ENCODE measurements around the gene PPP1R36. TPM values are rescaled to one million over a fixed set of nuclear protein-coding genes. Genes with fewer than 3 reads are reported as not detected.

PPP1R36 gene
- total and polyA plus RNA-seq, 3 donors from 2014 or later: 22.4 to 108 (median 38.5) TPM

DNA sequence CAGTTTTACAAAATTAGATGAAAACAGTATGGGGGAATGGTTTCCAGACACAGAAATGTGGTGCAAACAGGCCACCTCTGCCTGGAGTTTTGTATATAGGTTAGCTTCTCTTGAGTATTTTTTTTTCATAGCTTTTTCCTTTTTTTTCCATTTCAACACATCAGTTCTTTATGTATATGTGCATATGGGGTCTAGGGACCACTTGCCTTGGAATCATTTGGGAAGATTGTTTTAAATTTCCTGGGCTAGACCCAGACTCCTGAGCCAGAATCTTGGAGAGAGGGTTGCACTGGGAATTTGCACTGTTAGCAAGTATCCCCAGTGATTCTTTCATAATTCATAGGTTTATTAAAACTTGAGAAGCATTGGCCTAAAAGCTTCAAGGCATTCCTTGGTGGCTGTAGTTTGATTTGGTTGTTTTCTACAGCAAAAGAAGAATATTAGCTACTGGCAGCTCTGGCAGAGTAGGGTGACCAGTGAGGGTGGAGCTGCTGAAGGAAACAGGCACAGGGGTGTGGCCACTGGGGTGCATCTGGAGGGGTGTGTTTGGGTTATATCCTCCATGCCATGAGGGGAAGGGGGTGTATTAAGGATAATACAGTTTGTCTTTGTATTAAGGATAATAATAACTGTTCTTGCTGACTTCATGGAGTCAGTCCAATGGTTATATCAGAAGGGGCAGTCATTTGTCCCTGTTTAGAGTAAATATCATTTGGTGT lies 22.8 kb downstream of the PPP1R36 start:
- Histone ChIP-seq H3K9me3 (no peaks in the 10 kb centered on the region), H3K4me1 (peaks cover 7% of the 10 kb centered on the region), H3K27me3 (no peaks in the 10 kb centered on the region), H3K36me3 (ENCODE audit: low read depth, missing control alignments) (no peaks in the 10 kb centered on the region), H3K27ac (no peak overlapping the region), H3K4me3 (no peak overlapping the region)
- no peak for DNase-seq
- intact Hi-C loops (cut with DNase I; ENCODE audit: low total_unique reads): no loop called here
- no peak for TF ChIP-seq POLR2A (IDR thresholded peaks at IDR 0.05)
- TF ChIP-seq, protein P1, sequence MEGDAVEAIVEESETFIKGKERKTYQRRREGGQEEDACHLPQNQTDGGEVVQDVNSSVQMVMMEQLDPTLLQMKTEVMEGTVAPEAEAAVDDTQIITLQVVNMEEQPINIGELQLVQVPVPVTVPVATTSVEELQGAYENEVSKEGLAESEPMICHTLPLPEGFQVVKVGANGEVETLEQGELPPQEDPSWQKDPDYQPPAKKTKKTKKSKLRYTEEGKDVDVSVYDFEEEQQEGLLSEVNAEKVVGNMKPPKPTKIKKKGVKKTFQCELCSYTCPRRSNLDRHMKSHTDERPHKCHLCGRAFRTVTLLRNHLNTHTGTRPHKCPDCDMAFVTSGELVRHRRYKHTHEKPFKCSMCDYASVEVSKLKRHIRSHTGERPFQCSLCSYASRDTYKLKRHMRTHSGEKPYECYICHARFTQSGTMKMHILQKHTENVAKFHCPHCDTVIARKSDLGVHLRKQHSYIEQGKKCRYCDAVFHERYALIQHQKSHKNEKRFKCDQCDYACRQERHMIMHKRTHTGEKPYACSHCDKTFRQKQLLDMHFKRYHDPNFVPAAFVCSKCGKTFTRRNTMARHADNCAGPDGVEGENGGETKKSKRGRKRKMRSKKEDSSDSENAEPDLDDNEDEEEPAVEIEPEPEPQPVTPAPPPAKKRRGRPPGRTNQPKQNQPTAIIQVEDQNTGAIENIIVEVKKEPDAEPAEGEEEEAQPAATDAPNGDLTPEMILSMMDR (IDR thresholded peaks at IDR 0.05): no peak

GRCh38 chr14:64573109-64573508 lies 23.3 kb downstream of the PPP1R36 start:
- Histone ChIP-seq H3K4me1 (peaks cover 7% of the 10 kb centered on the region), H3K27me3 (no peaks in the 10 kb centered on the region), H3K4me3 (no peak overlapping the region), H3K36me3 (ENCODE audit: low read depth, missing control alignments) (no peaks in the 10 kb centered on the region), H3K27ac (no peak overlapping the region), H3K9me3 (no peaks in the 10 kb centered on the region)
- intact Hi-C loops (cut with DNase I; ENCODE audit: low total_unique reads): no loop called here
- 55 to 63% methylated on average over 3 of the region's 3 CpGs for WGBS, 2 donors
- TF ChIP-seq, protein P1 (IDR thresholded peaks at IDR 0.05): no peak
- no peak for DNase-seq

DNA sequence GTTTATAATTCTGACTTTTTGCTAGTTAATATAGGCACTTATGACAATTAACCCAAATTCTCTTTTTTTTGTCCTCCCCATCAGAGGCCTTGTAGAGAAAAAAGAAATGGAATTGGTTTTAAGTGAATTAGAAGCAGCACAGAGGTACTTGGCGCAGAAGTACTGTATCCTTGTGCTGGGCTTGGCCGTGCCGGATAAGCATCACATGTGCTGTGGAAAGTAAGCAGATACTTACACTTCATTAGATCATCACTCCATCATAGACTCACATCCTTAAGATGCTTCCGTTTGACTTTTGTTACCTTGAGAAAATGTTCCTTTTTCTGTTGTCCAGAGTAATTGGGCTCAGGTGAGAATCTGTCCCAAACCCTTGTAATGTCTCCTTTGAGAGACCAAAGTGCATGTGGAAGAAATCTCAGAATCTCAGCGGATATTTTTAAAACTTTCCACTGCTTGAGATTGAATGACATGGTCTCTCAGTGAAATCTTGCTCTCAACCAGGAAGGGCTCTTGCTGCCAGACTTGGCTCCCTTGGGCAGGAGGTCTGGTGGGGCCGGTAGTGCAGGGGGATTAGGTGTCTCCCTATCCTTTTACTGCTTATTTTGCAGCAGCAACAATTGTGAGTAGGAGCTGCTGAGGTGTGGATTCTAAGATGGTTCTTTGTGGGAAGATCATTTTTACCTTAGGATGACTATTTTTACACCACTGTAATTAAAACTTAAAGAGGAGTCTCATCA lies 24.8 kb downstream of the PPP1R36 start:
- no peaks in the 10 kb centered on the region for H3K36me3 ChIP-seq (ENCODE audit: low read depth, missing control alignments)
- TF ChIP-seq, protein P1 (IDR thresholded peaks at IDR 0.05): no peak
- no peak for TF ChIP-seq POLR2A (IDR thresholded peaks at IDR 0.05)
- no peaks in the 10 kb centered on the region for H3K9me3 ChIP-seq
- H3K27ac ChIP-seq: no peak overlapping the region
- H3K4me3 ChIP-seq: no peak overlapping the region
- 91 to 95% methylated on average over 6 of the region's 6 CpGs for WGBS, 2 donors
- no peaks in the 10 kb centered on the region for H3K27me3 ChIP-seq
- H3K4me1 ChIP-seq: peaks cover 3% of the 10 kb centered on the region
- intact Hi-C loops (cut with DNase I; ENCODE audit: low total_unique reads): no loop called here
- no peak for DNase-seq

DNA sequence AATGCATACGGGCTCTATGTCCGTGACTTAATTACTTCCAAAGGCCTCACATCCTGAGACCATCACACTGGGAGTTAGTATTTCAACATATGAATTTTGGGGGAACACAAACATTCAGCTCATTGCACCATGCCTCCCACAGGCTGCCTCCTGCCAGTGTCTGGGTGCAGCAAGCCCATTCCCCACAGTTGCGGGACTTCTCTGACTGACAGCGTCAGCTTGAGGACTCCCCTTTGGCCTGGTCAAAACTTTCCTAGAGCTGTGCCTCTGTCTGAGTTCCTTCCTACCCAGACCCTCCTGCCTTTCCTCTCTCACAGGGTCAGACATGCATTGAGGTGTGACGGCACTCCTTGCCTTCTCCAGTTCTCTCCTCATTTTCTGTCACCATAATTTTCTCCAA lies 27.4 kb downstream of the PPP1R36 start:
- TF ChIP-seq POLR2A (IDR thresholded peaks at IDR 0.05): no peak
- TF ChIP-seq, protein P1 (IDR thresholded peaks at IDR 0.05): no peak
- 85 to 98% methylated on average over 5 of the region's 5 CpGs for WGBS, 2 donors
- Histone ChIP-seq H3K4me1 (no peaks in the 10 kb centered on the region), H3K4me3 (no peak overlapping the region), H3K9me3 (no peaks in the 10 kb centered on the region), H3K36me3 (ENCODE audit: low read depth, missing control alignments) (no peaks in the 10 kb centered on the region), H3K27ac (no peak overlapping the region), H3K27me3 (no peaks in the 10 kb centered on the region)
- intact Hi-C loops (cut with DNase I; ENCODE audit: low total_unique reads): no loop called here
- DNase-seq: no peak
